GM12865 (cell line): ENCODE data around the gene WNT4.

Source experiments
- DNase-seq: peaks from one replicate; pipeline ENCODE4 v3.0.0; 2010; ENCODE audit warnings: low read depth
- H3K4me3 ChIP-seq: 2 replicates; pipeline ENCODE4 v1.5.1; 2011; ENCODE audit warnings: mild to moderate bottlenecking, low read depth, low read length, control low read depth
- TF ChIP-seq, protein P1 (sequence below): IDR thresholded peaks from 2 replicates; pipeline ENCODE4 v1.5.1; 2011; ENCODE audit warnings: low read length, control low read depth, low read depth, inconsistent platforms; ENCODE audit not compliant: insufficient read depth; ENCODE audit errors: missing control alignments

The WNT4 gene

GRCh38 chr1:22080191-22080590 is 62.7 kb downstream of the WNT4 start:
- TF ChIP-seq, protein P1, sequence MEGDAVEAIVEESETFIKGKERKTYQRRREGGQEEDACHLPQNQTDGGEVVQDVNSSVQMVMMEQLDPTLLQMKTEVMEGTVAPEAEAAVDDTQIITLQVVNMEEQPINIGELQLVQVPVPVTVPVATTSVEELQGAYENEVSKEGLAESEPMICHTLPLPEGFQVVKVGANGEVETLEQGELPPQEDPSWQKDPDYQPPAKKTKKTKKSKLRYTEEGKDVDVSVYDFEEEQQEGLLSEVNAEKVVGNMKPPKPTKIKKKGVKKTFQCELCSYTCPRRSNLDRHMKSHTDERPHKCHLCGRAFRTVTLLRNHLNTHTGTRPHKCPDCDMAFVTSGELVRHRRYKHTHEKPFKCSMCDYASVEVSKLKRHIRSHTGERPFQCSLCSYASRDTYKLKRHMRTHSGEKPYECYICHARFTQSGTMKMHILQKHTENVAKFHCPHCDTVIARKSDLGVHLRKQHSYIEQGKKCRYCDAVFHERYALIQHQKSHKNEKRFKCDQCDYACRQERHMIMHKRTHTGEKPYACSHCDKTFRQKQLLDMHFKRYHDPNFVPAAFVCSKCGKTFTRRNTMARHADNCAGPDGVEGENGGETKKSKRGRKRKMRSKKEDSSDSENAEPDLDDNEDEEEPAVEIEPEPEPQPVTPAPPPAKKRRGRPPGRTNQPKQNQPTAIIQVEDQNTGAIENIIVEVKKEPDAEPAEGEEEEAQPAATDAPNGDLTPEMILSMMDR, result no peak
- peak; percentile 32 for DNase-seq
- no peak overlapping the region for H3K4me3 ChIP-seq

- H3K4me3 ChIP-seq, result no peak overlapping the region
- no peak for DNase-seq
- TF ChIP-seq, protein P1, result no peak
These were observed 64.8 kb downstream of the WNT4 start for GRCh38 chr1:22078133-22078532.

DNA sequence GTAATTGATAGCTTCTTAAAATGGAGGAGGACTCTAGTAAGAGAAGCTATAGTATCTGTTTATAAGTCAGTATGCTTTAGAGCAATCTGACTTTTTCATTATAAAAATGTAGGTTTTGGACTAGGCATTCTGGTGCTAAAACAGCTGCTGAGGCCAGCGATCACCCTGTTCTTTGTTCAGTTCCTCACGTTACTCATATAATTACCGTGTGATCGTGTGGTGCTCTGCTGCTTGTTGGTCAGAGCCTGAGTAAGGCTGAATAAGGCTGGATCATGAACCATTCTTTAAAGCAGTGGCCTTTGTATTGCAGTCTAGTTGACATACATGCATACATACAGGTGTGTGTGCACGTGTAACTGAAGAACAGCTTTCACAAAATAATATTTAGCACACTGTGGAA is 65.2 kb downstream of the WNT4 start:
- DNase-seq, result peak; percentile 41
- no peak overlapping the region for H3K4me3 ChIP-seq
- TF ChIP-seq, protein P1, result no peak

DNA sequence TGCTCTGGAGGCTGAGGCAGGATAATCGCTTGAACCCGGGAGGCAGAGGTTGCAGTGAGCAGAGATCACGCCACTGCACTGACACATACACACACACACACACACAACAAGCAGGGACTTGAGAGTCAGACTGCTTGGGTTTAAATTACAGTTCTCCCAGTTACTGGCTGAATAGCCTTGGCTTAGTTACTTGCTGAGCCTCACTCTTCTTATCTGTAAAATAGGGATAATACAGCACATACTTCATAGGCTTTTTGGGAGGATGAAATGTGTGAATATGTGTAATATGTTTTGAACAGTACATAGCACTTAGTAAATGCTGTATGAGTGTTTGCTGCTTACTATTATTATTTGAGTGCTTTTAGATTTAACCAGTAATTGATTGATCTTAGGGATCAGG is 66.6 kb downstream of the WNT4 start:
- TF ChIP-seq, protein P1, result no peak
- DNase-seq, result no peak
- no peak overlapping the region for H3K4me3 ChIP-seq

- no peak overlapping the region for H3K4me3 ChIP-seq
- peak; percentile 19 for DNase-seq
- TF ChIP-seq, protein P1, result no peak
These were observed 67.2 kb downstream of the WNT4 start for GRCh38 chr1:22075718-22076117.

GRCh38 chr1:22074803-22075202 is 68.1 kb downstream of the WNT4 start:
- peak overlapping the region; percentile 17; the same call in 1 of the 2 replicates for H3K4me3 ChIP-seq
- TF ChIP-seq, protein P1, result no peak
- DNase-seq, result peak; percentile 24

- DNase-seq, result no peak
- TF ChIP-seq, protein P1, result no peak
These were observed 71.4 kb downstream of the WNT4 start for GRCh38 chr1:22071511-22071910.

More at GRCh38 chr1:22071511-22071910, 71.4 kb downstream of the WNT4 start:
- H3K4me3 ChIP-seq, result no peak overlapping the region
